Gastrocnemius medialis (tissue), 4 donors: ENCODE measurements around the gene DPRX.

ENCODE experiments used
- POLR2A ChIP-seq, 2 donors: fragments of 450-650 bp; IDR thresholded peaks; one replicate each; pipeline ENCODE4 v1.6.1; 2017; ENCODE audit warnings: antibody characterized with exemption in 2 of 2, mild to moderate bottlenecking in 2 of 2, moderate library complexity in 2 of 2
- TF ChIP-seq, protein P1 (sequence below), 5 experiments: fragments of 450-650 bp in 3 of 5; fragments of 200-600 bp in 2 of 5; sonication (generic) in 2 of 5; IDR thresholded peaks in 4 of 5; conservative IDR thresholded peaks in 1 of 5; 1 replicate in 4 of 5; 2 replicates in 1 of 5; pipeline ENCODE4 v1.5.1; 2016 to 2019; ENCODE audit warnings: antibody characterized with exemption in 5 of 5, mild to moderate bottlenecking in 3 of 5, moderate library complexity in 3 of 5

DNA sequence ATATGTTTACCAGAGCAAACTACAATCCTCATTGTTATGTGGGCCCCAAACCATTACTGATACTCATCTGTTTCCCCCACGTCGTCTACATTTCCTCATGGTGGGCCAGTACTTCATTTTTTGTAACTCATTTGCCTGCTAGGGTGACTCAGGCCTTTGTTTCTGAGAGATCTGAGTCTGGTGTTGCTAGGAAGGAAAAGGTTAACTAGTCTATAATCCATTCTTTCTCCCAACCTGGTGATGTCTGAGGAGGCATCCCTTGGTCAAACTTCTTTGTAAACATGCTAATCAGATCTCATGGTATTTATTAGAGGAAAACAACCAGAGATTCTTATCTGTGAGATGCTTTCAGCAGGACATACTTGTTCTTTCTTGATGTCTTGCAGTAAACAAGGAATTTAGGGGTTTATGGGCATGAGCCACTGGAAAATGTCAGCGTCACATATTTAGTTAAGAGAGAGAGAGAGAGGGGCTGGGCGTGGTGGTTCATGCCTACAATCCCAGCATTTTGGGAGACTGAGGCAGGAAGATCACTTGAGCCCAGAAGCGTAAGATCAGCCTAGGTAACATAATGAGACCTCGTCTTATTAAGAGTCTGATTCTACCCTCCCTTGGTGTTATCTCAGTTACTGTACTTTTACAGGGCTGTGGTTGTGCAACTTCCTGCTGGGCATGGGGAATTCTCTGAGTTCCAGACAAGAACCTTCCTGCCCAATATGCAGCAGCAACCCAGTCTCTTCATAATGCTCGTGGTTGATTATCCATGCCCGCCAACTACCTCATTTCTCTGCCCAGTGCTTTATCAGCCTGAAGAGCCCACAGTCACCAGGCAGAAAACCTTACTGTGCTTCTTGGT lies 9.7 kb upstream of the DPRX start:
- TF ChIP-seq, protein P1, sequence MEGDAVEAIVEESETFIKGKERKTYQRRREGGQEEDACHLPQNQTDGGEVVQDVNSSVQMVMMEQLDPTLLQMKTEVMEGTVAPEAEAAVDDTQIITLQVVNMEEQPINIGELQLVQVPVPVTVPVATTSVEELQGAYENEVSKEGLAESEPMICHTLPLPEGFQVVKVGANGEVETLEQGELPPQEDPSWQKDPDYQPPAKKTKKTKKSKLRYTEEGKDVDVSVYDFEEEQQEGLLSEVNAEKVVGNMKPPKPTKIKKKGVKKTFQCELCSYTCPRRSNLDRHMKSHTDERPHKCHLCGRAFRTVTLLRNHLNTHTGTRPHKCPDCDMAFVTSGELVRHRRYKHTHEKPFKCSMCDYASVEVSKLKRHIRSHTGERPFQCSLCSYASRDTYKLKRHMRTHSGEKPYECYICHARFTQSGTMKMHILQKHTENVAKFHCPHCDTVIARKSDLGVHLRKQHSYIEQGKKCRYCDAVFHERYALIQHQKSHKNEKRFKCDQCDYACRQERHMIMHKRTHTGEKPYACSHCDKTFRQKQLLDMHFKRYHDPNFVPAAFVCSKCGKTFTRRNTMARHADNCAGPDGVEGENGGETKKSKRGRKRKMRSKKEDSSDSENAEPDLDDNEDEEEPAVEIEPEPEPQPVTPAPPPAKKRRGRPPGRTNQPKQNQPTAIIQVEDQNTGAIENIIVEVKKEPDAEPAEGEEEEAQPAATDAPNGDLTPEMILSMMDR (IDR thresholded peaks at IDR 0.05 in 4 of 5, conservative IDR thresholded peaks at IDR 0.05 in 1 of 5): no peak
- no peak for TF ChIP-seq POLR2A (IDR thresholded peaks at IDR 0.05)
